ENCODE data around the gene DHX32. TPM values are rescaled to one million over a fixed set of nuclear protein-coding genes. Genes with fewer than 3 reads are reported as not detected.

Gene DHX32
- total RNA-seq, 1 experiment from 2014 or later, result 12.0 TPM

DNA sequence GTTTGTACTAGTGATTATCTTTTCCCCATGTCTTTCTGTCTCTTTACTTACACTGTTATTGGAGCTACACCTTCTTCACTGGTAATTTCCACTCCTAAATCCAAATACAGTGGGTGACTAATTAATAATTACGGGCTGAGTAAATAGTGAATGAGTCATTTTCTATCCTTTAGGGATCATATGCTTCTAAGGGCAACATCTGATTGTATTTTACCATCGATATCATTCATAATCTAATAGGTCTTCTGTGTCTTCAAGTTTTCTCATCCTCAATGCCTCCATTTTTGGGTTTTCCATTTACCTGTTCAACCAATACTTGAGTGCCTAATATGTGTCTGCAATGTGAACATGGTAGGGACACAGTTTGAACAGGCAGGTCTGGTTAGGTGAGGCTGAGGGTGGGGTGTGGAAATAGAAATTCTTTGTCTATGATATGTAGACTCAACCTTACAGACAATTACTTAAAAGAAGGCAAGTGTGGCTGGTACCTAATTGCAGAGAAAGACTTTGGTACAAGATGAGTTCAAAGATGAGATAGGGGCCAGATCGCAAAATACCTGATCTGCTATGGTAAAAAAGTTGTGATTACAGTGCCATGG lies 5.9 kb upstream of the DHX32 start:
- Histone ChIP-seq H3K56ac (ENCODE audit: insufficient read length, low read depth, low read length) (no peak overlapping the region), H4K20me1 (ENCODE audit: control insufficient read depth, insufficient read depth, insufficient read length) (no peaks in the 10 kb centered on the region), H4K5ac (ENCODE audit: insufficient read length, low read depth, low read length) (no peak overlapping the region), H4K8ac (replicated peaks; ENCODE audit: insufficient read length, low read depth, low read length) (no peak overlapping the region), H3K9me3 (ENCODE audit: control insufficient read depth, low read depth, low read length) (peaks cover 6% of the 10 kb centered on the region), H3K27ac (ENCODE audit: insufficient read length, low read depth, low read length) (no peak overlapping the region), H3K23me2 (ENCODE audit: insufficient read length, low read depth, low read length, poor library complexity, severe bottlenecking) (no peaks in the 10 kb centered on the region), H3K79me1 (ENCODE audit: insufficient read depth, low read depth, low read length, poor library complexity, severe bottlenecking) (no peaks in the 10 kb centered on the region), H3K4ac (ENCODE audit: low read depth, low read length) (no peak overlapping the region), H3K4me1 (ENCODE audit: insufficient read depth, low read length) (no peaks in the 10 kb centered on the region), H3K27me3 (ENCODE audit: insufficient read depth, low read length) (no peaks in the 10 kb centered on the region), H2BK20ac (ENCODE audit: low read depth, low read length, poor library complexity, severe bottlenecking) (no peak overlapping the region), H3K79me2 (ENCODE audit: insufficient read depth, low read length) (0 out of 2 replicates have a peak, but pooled peaks cover 3% of the 10 kb centered on the region), H3K14ac (ENCODE audit: insufficient read depth, low read length) (no peak overlapping the region), H2AK5ac (ENCODE audit: insufficient read length, low read length) (no peak overlapping the region), H2AFZ (ENCODE audit: low read length) (no peak overlapping the region), H2BK5ac (ENCODE audit: insufficient read length, low read length) (no peak overlapping the region), H2BK12ac (ENCODE audit: insufficient read length, low read depth, low read length) (no peak overlapping the region), H3T11ph (ENCODE audit: low read length) (no peak overlapping the region), H3K9ac (ENCODE audit: extremely low read depth, insufficient read length, low read length) (no peak overlapping the region), H4K91ac (ENCODE audit: insufficient read length, low read depth, low read length) (no peak overlapping the region), H3K4me2 (ENCODE audit: insufficient read depth, insufficient read length, low read length) (no peak overlapping the region), H3K18ac (ENCODE audit: insufficient read length, low read depth, low read length) (no peak overlapping the region), H2BK15ac (ENCODE audit: low read depth, low read length) (no peak overlapping the region), H3K23ac (ENCODE audit: insufficient read length, low read depth, low read length) (no peak overlapping the region), H2BK120ac (ENCODE audit: low read depth, low read length, poor library complexity, severe bottlenecking) (no peak overlapping the region)
- peaks cover 5% of the 10 kb centered on the region in 2 experiments for H3K4me1 Mint-ChIP-seq
- H3K27me3 Mint-ChIP-seq (ENCODE audit: low read depth), result peaks cover 6% of the 10 kb centered on the region
- H3K9me3 Mint-ChIP-seq, result peaks cover 3% of the 10 kb centered on the region in 2 experiments
- no peak for DNase-seq
- no peak overlapping the region for H3K4me3 Mint-ChIP-seq
- no CpG with 5 or more reads among the region's 3 CpGs for WGBS (ENCODE audit: extremely low coverage, insufficient read length, low lambda C conversion rate)
- TF ChIP-seq CTCF (conservative IDR thresholded peaks at IDR 0.05), result no peak
- no peak overlapping the region for H3K27ac Mint-ChIP-seq
- peaks cover 3 to 10% (median 4%) of the 10 kb centered on the region in 3 experiments; a peak in 4 of 7 replicates for H3K36me3 Mint-ChIP-seq (ENCODE audit: insufficient read depth in 1 of 3, low read depth in 3 of 3)
